Hepatocyte (in vitro differentiated cells): Measurements from ENCODE around the gene MRS2. TPM values are rescaled to one million over a fixed set of nuclear protein-coding genes. Genes with fewer than 3 reads are reported as not detected.
"Not testable (repeated sequence)": the region's sequence is repeated elsewhere in the genome, so short reads cannot be mapped to it uniquely, and the experiment has no call there.

Source experiments
- DNase-seq: peaks from one replicate; pipeline ENCODE4 v3.0.0-alpha.2; 2016; ENCODE audit warnings: low spot score
- H2AFZ ChIP-seq: fragments of 200-600 bp; sonication (generic); 2 replicates; pipeline ENCODE4 v1.6.0; 2016; ENCODE audit warnings: antibody characterized with exemption, mild to moderate bottlenecking
- H3K27ac ChIP-seq: fragments of 200-600 bp; sonication (generic); 2 replicates; pipeline ENCODE4 v1.5.1; 2016; ENCODE audit warnings: mild to moderate bottlenecking
- H3K27me3 ChIP-seq: fragments of 200-600 bp; sonication (generic); 2 replicates; pipeline ENCODE4 v1.6.1; 2016
- H3K36me3 ChIP-seq: fragments of 200-600 bp; sonication (generic); replicated peaks from 2 replicates; pipeline ENCODE4 v1.5.1; 2016; ENCODE audit warnings: low read depth; ENCODE audit not compliant: insufficient read depth
- H3K4me1 ChIP-seq: fragments of 200-600 bp; sonication (generic); 2 replicates; pipeline ENCODE4 v1.5.1; 2016; ENCODE audit warnings: mild to moderate bottlenecking, moderate library complexity; ENCODE audit not compliant: insufficient read depth
- H3K4me2 ChIP-seq: fragments of 200-600 bp; sonication (generic); 2 replicates; pipeline ENCODE4 v1.6.0; 2016
- H3K4me3 ChIP-seq: fragments of 200-600 bp; sonication (generic); 2 replicates; pipeline ENCODE4 v1.5.1; 2016; ENCODE audit warnings: mild to moderate bottlenecking
- H3K79me2 ChIP-seq: fragments of 200-600 bp; sonication (generic); 2 replicates; pipeline ENCODE4 v1.6.0; 2017; ENCODE audit warnings: mild to moderate bottlenecking
- H3K9me2 ChIP-seq: fragments of 200-600 bp; sonication (generic); replicated peaks from 2 replicates; pipeline ENCODE4 v1.6.0; 2017; ENCODE audit warnings: mild to moderate bottlenecking; ENCODE audit not compliant: insufficient read depth
- H3K9me3 ChIP-seq: fragments of 200-600 bp; sonication (generic); 2 replicates; pipeline ENCODE4 v1.5.1; 2016; ENCODE audit warnings: low read depth, mild to moderate bottlenecking
- H4K20me1 ChIP-seq: fragments of 200-600 bp; sonication (generic); 2 replicates; pipeline ENCODE4 v1.6.0; 2016; ENCODE audit warnings: mild to moderate bottlenecking; ENCODE audit not compliant: insufficient read depth, poor library complexity, severe bottlenecking
- CTCF ChIP-seq: fragments of 200-600 bp; sonication (generic); IDR thresholded peaks from 2 replicates; pipeline ENCODE4 v1.5.1; 2016; ENCODE audit warnings: antibody characterized with exemption, mild to moderate bottlenecking; ENCODE audit not compliant: poor library complexity
- EZH2 ChIP-seq: fragments of 200-600 bp; sonication (generic); IDR thresholded peaks from 2 replicates; pipeline ENCODE4 v1.6.1; 2016; ENCODE audit warnings: antibody characterized with exemption, mild to moderate bottlenecking, borderline replicate concordance
- EZH2phosphoT487 ChIP-seq: fragments of 200-600 bp; sonication (generic); IDR thresholded peaks from one replicate; pipeline ENCODE4 v1.6.1; 2018; ENCODE audit warnings: antibody characterized with exemption, mild to moderate bottlenecking, low read depth, moderate library complexity; ENCODE audit not compliant: unreplicated experiment, severe bottlenecking
- WGBS: methylation state at CpG from one replicate; pipeline ENCODE4 v1.1.6; 2016; ENCODE audit warnings: low lambda C conversion rate; ENCODE audit errors: missing lambda C conversion rate; 5-methylcytosine and 5-hydroxymethylcytosine counted together
- polyA plus RNA-seq: library from polyadenylated mRNA; unstranded; fragments of >200 nt; fragmentation: Nextera tagmentation; extraction: Ambion mirVana; gene quantifications from 2 replicates; pipeline ENCODE4 v1.2.1, GENCODE V29; 2016
- total RNA-seq: library from RNA; depleted of rRNA; stranded (reverse); fragments of >200 nt; gene quantifications from 2 replicates; pipeline ENCODE4 v1.2.3, GENCODE V29; 2014

The MRS2 gene
- total and polyA plus RNA-seq, 2 experiments from 2014 or later, result 21.9 to 34.1 TPM

- 83% methylated on average over 1 of the region's 1 CpG for WGBS
- no peak overlapping the region for H3K4me3 ChIP-seq
- no peak for TF ChIP-seq EZH2
- TF ChIP-seq EZH2phosphoT487, result no peak
- no peak for TF ChIP-seq CTCF
- H3K4me1 ChIP-seq, result peaks cover 10% of the 10 kb centered on the region
- H3K9me2 ChIP-seq, result no peaks in the 10 kb centered on the region
- H3K79me2 ChIP-seq, result peaks cover 8% of the 10 kb centered on the region
- no peak overlapping the region for H3K27ac ChIP-seq
- no peaks in the 10 kb centered on the region for H4K20me1 ChIP-seq
- no peaks in the 10 kb centered on the region for H3K9me3 ChIP-seq
- no peaks in the 10 kb centered on the region for H3K36me3 ChIP-seq
- H2AFZ ChIP-seq, result no peak overlapping the region
- H3K27me3 ChIP-seq, result no peaks in the 10 kb centered on the region
- DNase-seq, result no peak
- H3K4me2 ChIP-seq, result no peak overlapping the region
Measured at GRCh38 chr6:24397631-24398030, 5.1 kb upstream of the MRS2 start.

- Histone ChIP-seq H3K4me2 (peak overlapping the region; percentile 67), H2AFZ (peak overlapping the region; percentile 0), H4K20me1 (peaks cover 13% of the 10 kb centered on the region), H3K79me2 (peaks cover 33% of the 10 kb centered on the region), H3K4me1 (peaks cover 23% of the 10 kb centered on the region), H3K27ac (peak overlapping the region; percentile 58)
- H3K36me3 ChIP-seq, H3K4me3 ChIP-seq, H3K9me3 ChIP-seq, H3K27me3 ChIP-seq, DNase-seq, H3K9me2 ChIP-seq: not testable (repeated sequence)
- 5% methylated on average over 17 of the region's 17 CpGs for WGBS
Measured at GRCh38 chr6:24400045-24401039, 2.4 kb upstream of the MRS2 start.

GRCh38 chr6:24401458-24401857, 1.3 kb upstream of the MRS2 start:
- H3K9me2 ChIP-seq, result no peaks in the 10 kb centered on the region
- no peaks in the 10 kb centered on the region for H3K36me3 ChIP-seq
- no peak for TF ChIP-seq EZH2phosphoT487
- no peak for TF ChIP-seq CTCF
- no peak for TF ChIP-seq EZH2
- no peak overlapping the region for H3K4me2 ChIP-seq
- no peaks in the 10 kb centered on the region for H3K9me3 ChIP-seq
- peaks cover 42% of the 10 kb centered on the region for H3K79me2 ChIP-seq
- H3K27me3 ChIP-seq, result no peaks in the 10 kb centered on the region
- H3K4me1 ChIP-seq, result peaks cover 23% of the 10 kb centered on the region
- DNase-seq, result no peak
- WGBS, result 25% methylated on average over 4 of the region's 4 CpGs
- H3K4me3 ChIP-seq, result no peak overlapping the region
- H2AFZ ChIP-seq, result no peak overlapping the region
- H4K20me1 ChIP-seq, result peaks cover 14% of the 10 kb centered on the region
- H3K27ac ChIP-seq, result no peak overlapping the region

- no peaks in the 10 kb centered on the region for H3K27me3 ChIP-seq
- no peaks in the 10 kb centered on the region for H3K9me2 ChIP-seq
- peaks cover 55% of the 10 kb centered on the region for H3K79me2 ChIP-seq
- no peak overlapping the region for H3K27ac ChIP-seq
- WGBS, result 2% methylated on average over 12 of the region's 12 CpGs
- H3K4me1 ChIP-seq, result peaks cover 23% of the 10 kb centered on the region
- H3K36me3 ChIP-seq, result no peaks in the 10 kb centered on the region
- no peak for TF ChIP-seq EZH2phosphoT487
- TF ChIP-seq EZH2, result no peak
- no peak for TF ChIP-seq CTCF
- peaks cover 14% of the 10 kb centered on the region for H4K20me1 ChIP-seq
- H3K4me3 ChIP-seq, result peak overlapping the region; percentile 38
- peak overlapping the region; percentile 85 for H3K4me2 ChIP-seq
- H2AFZ ChIP-seq, result peak overlapping the region; percentile 94
- no peaks in the 10 kb centered on the region for H3K9me3 ChIP-seq
- no peak for DNase-seq
Measured at GRCh38 chr6:24403501-24403824, 727 bp downstream of the MRS2 start.
